ENCODE results near the gene FBXL15.

Gene FBXL15

DNA sequence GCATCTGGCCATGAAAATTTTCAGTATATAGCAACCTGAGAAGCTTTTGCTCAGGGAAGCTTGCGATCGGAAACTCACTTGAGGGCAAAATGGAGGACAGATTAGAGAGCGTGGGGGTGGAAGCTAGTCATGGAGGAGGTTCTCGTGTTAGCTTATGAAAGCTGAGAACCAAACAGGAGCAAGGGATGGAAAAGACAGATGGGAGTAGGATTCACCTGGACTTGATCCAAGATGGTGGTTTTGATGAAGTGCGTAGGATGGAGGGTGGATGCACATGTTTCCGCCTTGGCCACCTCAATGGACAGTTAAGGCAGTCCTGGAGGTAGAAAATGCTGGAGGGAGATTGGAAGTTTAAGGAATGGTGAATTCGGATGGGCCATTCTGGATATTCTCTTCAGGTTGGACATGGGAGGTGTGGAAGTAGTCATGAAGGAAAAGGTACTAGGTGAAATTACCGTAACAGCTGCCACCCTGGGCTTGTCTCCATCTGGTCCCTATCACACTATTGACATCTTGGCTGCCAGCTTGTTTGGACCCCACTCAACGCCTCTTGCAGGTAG, 37.0 kb downstream of the FBXL15 start:
- DNase-seq, result no peak

DNA sequence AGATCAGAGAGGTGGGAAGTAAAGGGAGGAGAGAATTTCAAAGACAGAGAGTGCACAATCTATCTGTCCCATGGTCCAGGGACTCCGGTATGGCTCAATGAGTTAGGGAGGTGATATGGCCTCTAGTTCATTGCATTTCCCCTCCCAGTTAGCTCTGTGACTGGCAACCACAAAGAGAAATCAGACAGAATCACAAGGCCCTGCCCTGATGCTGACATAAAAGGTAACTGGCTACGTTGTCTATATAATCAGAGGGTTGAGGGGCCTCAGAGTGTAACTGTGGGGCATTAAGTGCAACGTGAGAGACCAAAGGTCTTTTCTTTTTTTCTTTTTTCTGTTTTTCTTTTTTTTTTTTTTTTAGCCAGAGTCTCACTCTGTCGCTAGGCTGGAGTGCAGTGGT, 38.0 kb downstream of the FBXL15 start:
- DNase-seq, result no peak

GRCh38 chr10:102460836-102461186, 40.2 kb downstream of the FBXL15 start:
- no peak for DNase-seq

DNA sequence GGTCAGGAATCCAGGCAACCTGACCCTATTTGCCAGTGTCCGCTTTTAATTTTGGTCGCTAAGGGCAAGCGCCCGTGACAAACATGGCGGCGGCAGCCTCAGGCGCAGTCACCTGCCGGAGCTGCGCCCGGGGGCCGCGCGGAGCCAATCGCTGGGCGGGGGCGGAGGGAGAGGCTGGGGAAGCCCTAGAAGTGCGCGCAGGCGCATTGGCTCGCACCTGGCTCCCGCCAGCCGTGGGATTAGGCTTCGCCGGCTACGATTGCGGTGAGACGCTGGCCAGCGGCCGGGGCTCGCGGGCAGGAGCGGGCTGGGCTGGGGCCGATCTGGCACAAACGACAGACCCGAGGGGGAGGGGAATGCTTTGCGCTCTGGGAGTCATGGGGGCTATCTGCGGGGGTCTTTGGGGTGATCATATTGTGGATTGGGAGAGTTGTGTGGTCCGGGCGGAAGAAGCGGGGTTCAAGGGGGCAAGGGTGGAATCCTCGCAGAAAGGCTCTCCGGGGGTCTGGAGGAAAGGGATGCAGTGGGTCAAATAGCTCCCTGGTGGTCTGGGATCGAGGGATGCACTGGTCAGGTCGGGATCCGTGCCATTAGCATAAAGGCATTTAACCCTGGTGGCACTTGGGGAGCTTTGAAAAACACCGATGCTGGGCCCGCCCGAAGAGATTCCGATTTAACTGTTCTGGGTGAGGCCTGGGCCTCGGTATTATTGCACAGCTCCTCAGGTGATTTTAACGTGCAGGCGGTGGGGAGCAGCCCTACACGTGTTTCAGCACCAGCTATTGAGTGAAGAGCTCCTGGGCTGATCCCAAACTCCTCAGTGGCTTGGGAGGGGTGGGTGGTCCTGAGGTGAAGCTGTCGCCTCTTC, 40.8 kb downstream of the FBXL15 start:
- peak; percentile 93 for DNase-seq

DNA sequence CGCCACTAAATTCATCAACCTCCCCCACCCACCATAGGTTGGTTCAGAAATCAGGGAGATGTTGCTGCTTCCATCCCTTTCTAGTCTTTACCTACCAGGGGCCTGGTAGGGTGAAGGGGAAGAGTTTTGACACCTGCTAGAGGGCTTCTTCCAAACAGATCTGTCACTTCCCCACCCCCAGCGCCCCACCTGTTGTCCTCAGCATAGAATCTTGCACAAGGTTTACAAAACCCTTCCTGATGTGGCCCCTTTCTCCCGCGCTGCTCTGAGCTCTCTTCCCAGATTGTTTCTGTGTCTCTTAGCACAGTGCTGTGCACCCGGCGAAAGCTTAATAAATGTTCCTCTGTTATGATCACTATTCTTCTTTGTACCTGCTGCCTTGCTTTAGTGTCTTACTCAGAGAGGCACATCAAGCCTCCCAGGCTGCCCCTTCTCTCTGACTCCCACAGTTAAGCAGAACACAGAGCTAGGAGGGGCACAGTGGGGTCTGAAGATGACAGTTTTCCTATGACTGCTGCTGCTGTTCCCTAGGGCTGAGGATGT, 41.9 kb downstream of the FBXL15 start:
- no peak for DNase-seq

- no peak for DNase-seq
These were observed 43.3 kb downstream of the FBXL15 start for GRCh38 chr10:102463983-102464382.

GRCh38 chr10:102465466-102465865, 44.8 kb downstream of the FBXL15 start:
- DNase-seq, result no peak

- DNase-seq, result no peak
These were observed 46.7 kb downstream of the FBXL15 start for GRCh38 chr10:102467318-102467717.

GRCh38 chr10:102467971-102468438, 47.4 kb downstream of the FBXL15 start:
- DNase-seq, result no peak

- no peak for DNase-seq
These were observed 48.0 kb downstream of the FBXL15 start for GRCh38 chr10:102468683-102469082.

DNA sequence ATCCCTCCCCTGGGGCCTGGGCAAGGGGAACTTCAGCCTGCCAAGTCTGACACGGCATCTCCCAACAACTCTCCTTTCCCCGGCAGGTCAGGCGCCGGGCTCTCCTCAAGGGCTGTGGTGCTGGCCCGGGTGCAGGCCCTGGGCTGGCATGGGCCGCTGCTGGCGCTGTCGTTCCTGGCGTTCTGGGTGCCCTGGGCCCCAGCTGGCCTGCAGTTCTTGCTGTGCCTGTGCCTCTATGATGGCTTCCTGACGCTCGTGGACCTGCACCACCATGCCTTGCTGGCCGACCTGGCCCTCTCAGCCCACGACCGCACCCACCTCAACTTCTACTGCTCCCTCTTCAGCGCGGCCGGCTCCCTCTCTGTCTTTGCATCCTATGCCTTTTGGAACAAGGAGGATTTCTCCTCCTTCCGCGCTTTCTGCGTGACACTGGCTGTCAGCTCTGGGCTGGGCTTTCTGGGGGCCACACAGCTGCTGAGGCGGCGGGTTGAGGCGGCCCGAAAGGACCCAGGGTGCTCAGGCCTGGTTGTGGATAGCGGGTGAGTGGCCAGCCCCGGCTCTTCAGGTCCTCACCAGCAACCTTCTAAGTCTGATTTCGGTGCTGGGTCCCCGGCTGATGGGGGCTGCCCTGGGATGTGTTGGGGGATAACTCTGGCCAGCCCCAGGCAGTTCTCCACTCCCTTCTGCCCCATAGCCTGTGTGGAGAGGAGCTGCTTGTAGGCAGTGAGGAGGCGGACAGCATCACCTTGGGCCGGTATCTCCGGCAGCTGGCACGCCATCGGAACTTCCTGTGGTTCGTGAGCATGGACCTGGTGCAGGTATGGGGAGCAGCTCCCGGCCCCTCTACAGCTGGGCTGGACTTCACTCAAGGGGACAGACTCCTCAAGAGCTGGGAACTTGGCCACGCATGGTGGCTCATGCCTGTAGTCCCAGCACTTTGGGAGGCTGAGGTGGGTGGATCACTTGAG, 50.2 kb downstream of the FBXL15 start:
- no peak for DNase-seq
